ENCODE results near the gene ADARB1.

Gene ADARB1

GRCh38 chr21:45076245-45076711, 1.9 kb downstream of the ADARB1 start:
- no peak for DNase-seq

GRCh38 chr21:45078371-45078770, 4.0 kb downstream of the ADARB1 start:
- DNase-seq = no peak

GRCh38 chr21:45078877-45079281, 4.5 kb downstream of the ADARB1 start:
- DNase-seq = peak; percentile 78 to 84

GRCh38 chr21:45079351-45079750, 5.0 kb downstream of the ADARB1 start:
- no peak for DNase-seq

GRCh38 chr21:45080232-45080631, 5.9 kb downstream of the ADARB1 start:
- DNase-seq = no peak

- DNase-seq = no peak
Observed at GRCh38 chr21:45080639-45081414, 6.4 kb downstream of the ADARB1 start.

GRCh38 chr21:45081636-45082035, 7.3 kb downstream of the ADARB1 start:
- DNase-seq = no peak

- DNase-seq = no peak
Observed at GRCh38 chr21:45082736-45083135, 8.4 kb downstream of the ADARB1 start.

- no peak for DNase-seq
Observed at GRCh38 chr21:45084121-45084520, 9.7 kb downstream of the ADARB1 start.

GRCh38 chr21:45084881-45085536, 10.6 kb downstream of the ADARB1 start:
- no peak for DNase-seq

- DNase-seq = no peak
Observed at GRCh38 chr21:45085700-45086099, 11.3 kb downstream of the ADARB1 start.

GRCh38 chr21:45086337-45086958, 12.1 kb downstream of the ADARB1 start:
- no peak for DNase-seq

GRCh38 chr21:45087022-45087823, 12.8 kb downstream of the ADARB1 start:
- peak in 1 of 2 donors; percentile 38 for DNase-seq

- no peak for DNase-seq
Observed at GRCh38 chr21:45088116-45088515, 13.7 kb downstream of the ADARB1 start.

- no peak for DNase-seq
Observed at GRCh38 chr21:45088729-45089128, 14.3 kb downstream of the ADARB1 start.

GRCh38 chr21:45089964-45090363, 15.6 kb downstream of the ADARB1 start:
- no peak for DNase-seq

- no peak for DNase-seq
Observed at GRCh38 chr21:45090966-45091365, 16.6 kb downstream of the ADARB1 start.

GRCh38 chr21:45091550-45092322, 17.4 kb downstream of the ADARB1 start:
- DNase-seq = no peak

GRCh38 chr21:45093035-45093532, 18.7 kb downstream of the ADARB1 start:
- DNase-seq = no peak

- DNase-seq = no peak
Observed at GRCh38 chr21:45094412-45094811, 20.0 kb downstream of the ADARB1 start.

GRCh38 chr21:45095505-45095904, 21.1 kb downstream of the ADARB1 start:
- no peak for DNase-seq

- DNase-seq = no peak
Observed at GRCh38 chr21:45096217-45096616, 21.8 kb downstream of the ADARB1 start.

Measured in CD4-positive, alpha-beta T cell treated with Interleukin-1 beta for 1 hour (primary cell).